Smooth muscle cell (in vitro differentiated cells): ENCODE results near the gene LRRC15. TPM values are rescaled to one million over a fixed set of nuclear protein-coding genes. Genes with fewer than 3 reads are reported as not detected.

ENCODE experiments used
- DNase-seq: peaks from one replicate; lab custom pipeline; 2025; ENCODE audit not compliant: unreplicated experiment; lab: John Stamatoyannopoulos, UW
- H2AFZ ChIP-seq: fragments of 200-600 bp; sonication (generic); 2 replicates; pipeline ENCODE4 v1.6.0; 2016; ENCODE audit warnings: antibody characterized with exemption, low read depth, mild to moderate bottlenecking
- H3F3A ChIP-seq: fragments of 200-600 bp; sonication (generic); 2 replicates; pipeline ENCODE4 v1.6.0; 2017; ENCODE audit warnings: antibody characterized with exemption, low read depth
- H3K27ac ChIP-seq: fragments of 200-600 bp; sonication (generic); 2 replicates; pipeline ENCODE4 v1.5.1; 2016; ENCODE audit warnings: low read depth, mild to moderate bottlenecking
- H3K27me3 ChIP-seq: fragments of 200-600 bp; sonication (generic); 2 replicates; pipeline ENCODE4 v1.6.1; 2016; ENCODE audit warnings: low read depth, mild to moderate bottlenecking
- H3K36me3 ChIP-seq: fragments of 200-600 bp; sonication (generic); 2 replicates; pipeline ENCODE4 v1.5.1; 2016; ENCODE audit warnings: low read depth
- H3K4me1 ChIP-seq: fragments of 200-600 bp; sonication (generic); 2 replicates; pipeline ENCODE4 v1.5.1; 2016; ENCODE audit warnings: low read depth
- H3K4me2 ChIP-seq: fragments of 200-600 bp; sonication (generic); 2 replicates; pipeline ENCODE4 v1.6.0; 2016; ENCODE audit warnings: mild to moderate bottlenecking
- H3K4me3 ChIP-seq: fragments of 200-600 bp; sonication (generic); 2 replicates; pipeline ENCODE4 v1.5.1; 2016; ENCODE audit warnings: mild to moderate bottlenecking
- H3K79me2 ChIP-seq: fragments of 200-600 bp; sonication (generic); 2 replicates; pipeline ENCODE4 v1.6.0; 2016; ENCODE audit warnings: low read depth, mild to moderate bottlenecking
- H3K9ac ChIP-seq: fragments of 200-600 bp; sonication (generic); 2 replicates; pipeline ENCODE4 v1.6.0; 2016; ENCODE audit warnings: low read depth
- H3K9me3 ChIP-seq: fragments of 200-600 bp; sonication (generic); replicated peaks from 2 replicates; pipeline ENCODE4 v1.5.1; 2016; ENCODE audit warnings: low read depth
- H4K20me1 ChIP-seq: fragments of 200-600 bp; sonication (generic); 2 replicates; pipeline ENCODE4 v1.6.0; 2016; ENCODE audit warnings: low read depth
- CTCF ChIP-seq: fragments of 200-600 bp; sonication (generic); IDR thresholded peaks from 2 replicates; pipeline ENCODE4 v1.5.1; 2017; ENCODE audit warnings: borderline replicate concordance, mild to moderate bottlenecking, antibody characterized with exemption; ENCODE audit not compliant: insufficient read depth, poor library complexity, severe bottlenecking
- WGBS: methylation state at CpG from one replicate; pipeline ENCODE4 v1.1.7; 2016; ENCODE audit warnings: low lambda C conversion rate; 5-methylcytosine and 5-hydroxymethylcytosine counted together
- polyA plus RNA-seq: library from polyadenylated mRNA; unstranded; fragments of >200 nt; fragmentation: Nextera tagmentation; extraction: Ambion mirVana; gene quantifications from 2 replicates; pipeline ENCODE4 v1.2.1, GENCODE V29; 2016
- total RNA-seq: library from RNA; depleted of rRNA; stranded (reverse); fragments of >200 nt; gene quantifications from 2 replicates; pipeline ENCODE4 v1.2.3, GENCODE V29; 2014

LRRC15 gene
- total and polyA plus RNA-seq, 2 experiments from 2014 or later, result 4.7 to 4.9 TPM

DNA sequence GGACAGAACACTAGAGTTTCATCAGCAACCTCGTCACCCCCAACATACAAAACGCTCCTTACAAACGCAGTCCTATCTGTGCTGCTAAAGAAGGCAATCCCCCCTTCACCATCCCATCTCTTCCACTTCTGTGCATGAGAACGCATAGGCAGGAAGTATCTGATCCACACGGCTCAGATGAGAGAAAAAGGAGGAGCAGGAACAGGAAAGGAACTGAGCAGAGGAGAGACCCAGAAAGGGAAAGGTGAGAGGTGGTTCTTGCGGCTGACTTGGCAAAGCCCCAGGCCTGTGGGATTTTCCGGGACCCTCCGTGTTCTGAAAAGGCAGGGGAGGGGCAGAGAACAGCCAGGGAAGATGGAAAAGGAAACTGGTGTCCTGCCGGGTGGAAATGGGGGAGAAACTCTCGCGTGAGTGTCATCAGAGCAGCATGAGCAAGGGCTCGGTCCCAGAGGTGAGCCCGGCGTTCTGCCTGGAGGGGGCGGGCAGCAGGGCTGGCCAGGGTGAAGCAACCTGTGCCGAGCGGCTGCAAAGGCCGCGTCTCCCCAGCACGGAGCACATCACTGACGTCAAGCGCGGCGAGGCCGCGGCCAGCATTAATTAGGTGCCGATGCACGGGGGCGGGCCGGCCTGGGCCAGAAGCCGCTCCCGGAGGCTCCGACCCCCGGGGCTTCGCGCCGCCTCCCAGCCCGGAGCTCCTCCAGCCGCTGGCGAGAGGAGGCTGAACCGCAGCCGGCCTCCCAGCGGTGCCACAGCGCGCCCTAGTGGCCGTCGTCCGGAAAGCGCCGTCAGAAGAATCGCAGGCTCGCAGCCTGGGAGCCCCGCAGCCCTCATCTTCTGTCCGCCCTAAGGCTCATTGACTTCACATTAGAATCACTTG is 54.2 kb downstream of the LRRC15 start:
- WGBS, result 4% methylated on average over 52 of the region's 54 CpGs
- H2AFZ ChIP-seq, result peak overlapping the region; percentile 67
- no peak overlapping the region for H3K9ac ChIP-seq
- no peaks in the 10 kb centered on the region for H4K20me1 ChIP-seq
- DNase-seq, result peak; percentile 74
- H3K27me3 ChIP-seq, result peaks cover 12% of the 10 kb centered on the region
- H3K4me3 ChIP-seq, result peak overlapping the region; percentile 46
- peak overlapping the region; percentile 92 for H3K4me2 ChIP-seq
- peaks cover 11% of the 10 kb centered on the region for H3K4me1 ChIP-seq
- H3K9me3 ChIP-seq, result no peaks in the 10 kb centered on the region
- TF ChIP-seq CTCF, result peak; percentile 97
- no peaks in the 10 kb centered on the region for H3K36me3 ChIP-seq
- H3K79me2 ChIP-seq, result no peaks in the 10 kb centered on the region
- no peak overlapping the region for H3K27ac ChIP-seq
- H3F3A ChIP-seq, result peaks cover 4% of the 10 kb centered on the region

DNA sequence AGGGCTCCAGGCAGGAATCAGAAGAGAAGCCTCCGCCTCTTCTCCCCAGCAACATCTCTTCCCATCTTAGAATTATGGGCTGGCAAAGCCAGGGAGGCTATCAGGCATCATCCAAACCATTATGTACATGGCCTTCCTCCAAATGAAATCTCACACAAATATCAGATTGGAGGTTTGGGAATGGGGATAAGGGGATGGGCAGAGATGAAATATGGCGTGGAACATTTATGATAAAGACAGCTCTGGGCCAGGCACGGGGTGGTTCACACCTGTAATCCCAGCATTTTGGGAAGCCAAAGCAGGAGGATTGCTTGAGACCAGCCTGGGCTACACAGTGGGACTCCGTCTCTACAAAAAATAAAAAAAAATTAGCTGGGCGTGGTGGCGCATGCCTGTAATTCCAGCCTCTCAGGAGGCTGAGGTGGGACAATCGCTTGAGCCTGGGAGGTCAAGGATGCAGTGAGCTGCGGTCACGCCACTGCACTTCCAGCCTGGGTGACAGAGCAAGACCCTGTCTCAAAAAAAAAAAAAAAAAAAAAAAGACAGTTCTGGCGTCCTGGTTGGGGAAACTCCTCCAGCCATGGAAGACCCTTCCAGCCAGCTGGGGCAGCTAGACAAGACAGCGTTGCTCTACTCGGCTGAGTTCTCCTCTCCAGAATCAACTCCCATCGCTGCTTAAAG is 55.0 kb downstream of the LRRC15 start:
- Histone ChIP-seq H2AFZ (no peak overlapping the region), H3K4me3 (no peak overlapping the region), H3K36me3 (no peaks in the 10 kb centered on the region), H3K4me1 (peaks cover 11% of the 10 kb centered on the region), H3K4me2 (peak overlapping the region; percentile 92), H3K27ac (no peak overlapping the region), H3K27me3 (peaks cover 12% of the 10 kb centered on the region), H3K9me3 (no peaks in the 10 kb centered on the region), H4K20me1 (no peaks in the 10 kb centered on the region), H3K79me2 (no peaks in the 10 kb centered on the region), H3K9ac (no peak overlapping the region), H3F3A (peaks cover 4% of the 10 kb centered on the region)
- WGBS, result 73% methylated on average over 13 of the region's 13 CpGs
- TF ChIP-seq CTCF, result no peak
- no peak for DNase-seq

DNA sequence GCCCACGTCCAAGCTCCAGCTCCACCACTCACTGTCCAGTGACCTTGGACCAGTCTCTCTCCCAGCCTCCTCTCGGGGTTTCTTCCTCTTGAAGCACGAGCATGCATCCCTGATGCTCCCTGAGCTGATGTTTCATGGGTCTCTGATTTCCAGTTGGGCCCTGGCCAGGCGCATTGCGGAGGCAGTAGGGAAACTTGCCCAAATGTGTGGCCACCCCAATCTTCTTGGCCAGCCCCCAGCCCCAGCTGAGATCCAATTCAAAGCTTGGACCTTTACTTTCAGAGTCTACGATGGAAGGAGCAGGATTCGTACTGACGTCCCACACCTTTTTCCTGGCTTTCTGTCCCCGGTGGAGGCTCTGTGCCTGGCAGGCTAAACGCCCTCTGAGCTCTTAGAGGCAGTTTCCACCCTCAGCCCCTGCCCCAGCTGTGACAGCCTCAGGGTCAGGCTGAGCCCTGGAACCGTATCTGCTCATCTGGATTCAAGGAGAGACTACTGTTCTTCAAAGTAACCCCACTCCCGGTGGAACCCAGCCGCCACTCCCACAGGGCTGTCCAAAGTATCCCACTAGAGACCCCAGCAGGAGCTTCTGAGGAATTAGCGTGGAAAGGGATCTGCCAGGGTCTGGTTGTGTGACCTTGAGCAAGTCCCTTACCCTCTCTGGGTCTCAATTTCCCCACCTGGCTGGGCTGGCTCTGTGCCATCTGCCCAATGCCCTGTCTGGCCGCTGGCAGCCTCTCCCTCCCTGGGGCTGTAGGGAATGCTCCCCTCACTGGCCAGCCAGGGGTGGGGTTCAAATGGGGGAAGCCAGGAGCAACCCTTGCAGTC is 55.8 kb downstream of the LRRC15 start:
- peaks cover 17% of the 10 kb centered on the region for H3K4me1 ChIP-seq
- no peaks in the 10 kb centered on the region for H3K79me2 ChIP-seq
- DNase-seq, result no peak
- peaks cover 12% of the 10 kb centered on the region for H3K27me3 ChIP-seq
- no peak overlapping the region for H3K9ac ChIP-seq
- no peak overlapping the region for H3K27ac ChIP-seq
- no peaks in the 10 kb centered on the region for H3K36me3 ChIP-seq
- H3K4me2 ChIP-seq, result no peak overlapping the region
- H3F3A ChIP-seq, result peaks cover 4% of the 10 kb centered on the region
- TF ChIP-seq CTCF, result no peak
- no peak overlapping the region for H2AFZ ChIP-seq
- no peaks in the 10 kb centered on the region for H4K20me1 ChIP-seq
- H3K4me3 ChIP-seq, result no peak overlapping the region
- 87% methylated on average over 15 of the region's 15 CpGs for WGBS
- no peaks in the 10 kb centered on the region for H3K9me3 ChIP-seq
